Epithelial cell of proximal tubule (primary cell): ENCODE data around the gene EGFL6. TPM values are rescaled to one million over a fixed set of nuclear protein-coding genes. Genes with fewer than 3 reads are reported as not detected.

Experiments
- DNase-seq: peaks from one replicate; pipeline ENCODE4 v3.0.0-alpha.2; 2011; ENCODE audit warnings: low read depth
- H3K4me3 ChIP-seq: 2 replicates; pipeline ENCODE4 v1.5.1; 2011; ENCODE audit warnings: low read depth, mild to moderate bottlenecking, low read length
- total RNA-seq: library from RNA; depleted of rRNA; stranded (reverse); fragments of >200 nt; gene quantifications from 2 replicates; pipeline ENCODE4 v1.2.3, GENCODE V29; 2015
- TF ChIP-seq, protein P1 (sequence below): conservative IDR thresholded peaks from 2 replicates; pipeline ENCODE4 v1.5.1; 2012; ENCODE audit warnings: low read depth, mild to moderate bottlenecking, low read length

EGFL6 gene
- total RNA-seq, 1 donor from 2014 or later, result not detected

DNA sequence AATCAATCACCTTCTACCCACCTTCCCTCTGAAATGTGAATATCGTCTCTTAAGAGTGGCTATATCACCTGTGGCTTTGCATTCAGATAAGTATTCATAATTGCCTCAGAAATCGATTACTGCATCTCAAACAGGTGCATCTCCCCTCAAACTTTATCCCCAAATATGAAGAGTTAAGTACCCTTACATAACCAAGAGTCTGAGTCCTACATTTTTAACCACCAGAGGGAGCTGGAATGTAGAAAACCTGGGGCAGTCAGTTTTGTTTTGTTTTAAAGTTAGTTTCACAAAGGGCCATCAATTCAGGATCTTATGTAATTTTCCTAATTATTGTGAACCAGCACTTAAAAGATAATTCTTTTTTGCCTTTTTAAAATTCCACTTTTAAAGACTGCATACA, 89.2 kb downstream of the EGFL6 start:
- TF ChIP-seq, protein P1, sequence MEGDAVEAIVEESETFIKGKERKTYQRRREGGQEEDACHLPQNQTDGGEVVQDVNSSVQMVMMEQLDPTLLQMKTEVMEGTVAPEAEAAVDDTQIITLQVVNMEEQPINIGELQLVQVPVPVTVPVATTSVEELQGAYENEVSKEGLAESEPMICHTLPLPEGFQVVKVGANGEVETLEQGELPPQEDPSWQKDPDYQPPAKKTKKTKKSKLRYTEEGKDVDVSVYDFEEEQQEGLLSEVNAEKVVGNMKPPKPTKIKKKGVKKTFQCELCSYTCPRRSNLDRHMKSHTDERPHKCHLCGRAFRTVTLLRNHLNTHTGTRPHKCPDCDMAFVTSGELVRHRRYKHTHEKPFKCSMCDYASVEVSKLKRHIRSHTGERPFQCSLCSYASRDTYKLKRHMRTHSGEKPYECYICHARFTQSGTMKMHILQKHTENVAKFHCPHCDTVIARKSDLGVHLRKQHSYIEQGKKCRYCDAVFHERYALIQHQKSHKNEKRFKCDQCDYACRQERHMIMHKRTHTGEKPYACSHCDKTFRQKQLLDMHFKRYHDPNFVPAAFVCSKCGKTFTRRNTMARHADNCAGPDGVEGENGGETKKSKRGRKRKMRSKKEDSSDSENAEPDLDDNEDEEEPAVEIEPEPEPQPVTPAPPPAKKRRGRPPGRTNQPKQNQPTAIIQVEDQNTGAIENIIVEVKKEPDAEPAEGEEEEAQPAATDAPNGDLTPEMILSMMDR, result peak; percentile 62
- no peak overlapping the region for H3K4me3 ChIP-seq
- no peak for DNase-seq

DNA sequence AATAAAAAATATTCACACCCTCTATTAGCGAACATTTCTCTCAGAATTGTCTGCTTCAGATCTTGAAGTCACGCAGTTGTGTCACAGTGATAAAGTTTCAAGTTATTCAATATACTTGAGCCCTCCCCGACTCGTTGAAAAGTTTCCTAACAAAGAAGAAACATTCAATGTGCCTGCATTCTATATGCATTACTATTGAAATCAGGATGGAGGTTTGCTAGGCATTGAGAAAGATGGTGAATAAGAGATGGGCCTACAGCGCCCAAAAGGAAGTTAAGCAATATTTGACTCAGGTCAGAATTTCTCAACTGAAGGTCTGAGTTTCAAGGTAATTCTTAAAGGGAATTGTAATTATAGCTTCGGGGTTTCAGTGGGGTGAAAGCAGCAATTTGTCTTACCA, 89.7 kb downstream of the EGFL6 start:
- DNase-seq, result no peak
- no peak overlapping the region for H3K4me3 ChIP-seq
- TF ChIP-seq, protein P1, result no peak

DNA sequence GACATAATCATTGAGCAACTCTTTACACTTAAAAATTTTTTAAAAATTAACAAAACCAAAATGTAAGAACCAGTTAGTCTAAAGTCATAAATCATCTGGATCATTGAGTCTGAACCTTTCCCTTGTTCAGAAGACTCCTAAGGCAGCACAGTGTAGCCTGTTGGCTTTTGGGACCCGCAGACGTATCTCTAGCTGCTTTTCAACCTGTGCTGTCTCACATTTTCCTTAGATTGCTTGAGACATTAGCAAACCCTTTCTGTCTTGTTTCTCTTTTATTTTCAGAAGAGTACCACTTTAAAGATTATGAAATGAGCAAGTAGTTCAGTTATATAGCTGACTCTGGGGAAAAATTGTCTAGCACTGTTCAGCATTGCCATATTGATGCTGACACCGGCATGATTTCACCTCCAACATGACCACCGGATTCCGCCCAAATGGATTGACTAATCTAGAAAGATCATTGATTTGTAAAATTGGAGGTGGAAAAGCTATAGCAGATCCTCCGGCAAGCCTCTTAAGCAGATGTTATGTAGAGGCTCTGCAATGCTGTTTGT, 92.4 kb downstream of the EGFL6 start:
- TF ChIP-seq, protein P1, result no peak
- DNase-seq, result no peak
- H3K4me3 ChIP-seq, result no peak overlapping the region

DNA sequence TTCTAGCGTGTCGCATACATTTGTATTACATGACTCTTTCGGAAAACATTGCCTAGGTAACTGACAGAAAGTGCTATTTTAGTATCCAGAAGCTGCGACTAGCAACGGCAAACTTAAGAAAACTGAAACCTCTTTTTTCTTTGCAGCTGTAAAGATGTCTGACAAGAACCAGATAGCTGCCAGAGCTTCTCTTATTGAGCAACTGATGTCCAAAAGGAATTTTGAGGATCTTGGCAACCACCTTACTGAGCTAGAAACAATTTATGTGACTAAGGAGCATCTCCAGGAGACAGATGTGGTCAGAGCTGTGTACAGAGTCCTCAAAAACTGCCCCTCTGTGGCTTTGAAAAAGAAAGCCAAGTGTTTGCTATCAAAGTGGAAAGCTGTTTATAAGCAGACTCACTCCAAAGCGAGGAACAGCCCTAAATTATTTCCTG, 93.0 kb downstream of the EGFL6 start:
- no peak overlapping the region for H3K4me3 ChIP-seq
- TF ChIP-seq, protein P1, result no peak
- no peak for DNase-seq

DNA sequence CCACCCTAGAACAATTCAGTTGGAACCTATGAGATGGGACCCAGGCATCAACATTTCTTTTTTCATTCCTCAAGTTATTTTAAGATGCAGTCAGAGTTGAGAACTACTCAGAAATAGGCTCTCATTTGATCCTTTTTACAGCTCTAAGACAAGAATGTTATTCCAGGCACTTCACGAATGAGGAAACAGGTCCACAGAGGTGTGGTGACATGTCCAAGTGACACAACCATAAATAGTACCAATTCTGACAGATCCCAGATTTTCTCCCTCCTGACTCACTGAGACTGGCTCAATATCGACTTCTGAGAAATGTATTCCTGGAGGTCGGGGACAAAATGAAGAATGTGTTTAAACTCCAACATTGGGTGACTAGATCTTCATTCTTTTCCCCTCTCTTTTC, 94.6 kb downstream of the EGFL6 start:
- no peak overlapping the region for H3K4me3 ChIP-seq
- TF ChIP-seq, protein P1, result no peak
- no peak for DNase-seq

DNA sequence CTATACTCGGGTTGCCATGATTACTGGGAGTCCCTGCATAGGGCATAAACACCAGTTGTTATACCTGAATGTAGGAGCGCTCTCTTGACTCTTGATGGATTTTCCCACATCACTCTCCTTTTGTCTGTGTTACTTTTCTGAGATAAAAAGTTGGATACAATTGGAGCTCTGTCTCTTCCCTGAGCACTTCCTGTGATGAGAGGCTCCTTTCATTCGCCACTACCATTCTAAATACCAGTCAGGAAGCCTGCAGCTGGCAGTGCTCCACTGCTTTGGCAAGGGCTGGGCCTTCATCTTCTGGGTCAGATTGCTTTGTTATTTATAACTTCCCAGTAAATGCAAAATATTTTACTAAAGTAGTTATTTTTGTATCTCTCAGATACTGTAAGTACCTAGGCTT, 97.4 kb downstream of the EGFL6 start:
- DNase-seq, result no peak
- H3K4me3 ChIP-seq, result no peak overlapping the region
- TF ChIP-seq, protein P1, result no peak

DNA sequence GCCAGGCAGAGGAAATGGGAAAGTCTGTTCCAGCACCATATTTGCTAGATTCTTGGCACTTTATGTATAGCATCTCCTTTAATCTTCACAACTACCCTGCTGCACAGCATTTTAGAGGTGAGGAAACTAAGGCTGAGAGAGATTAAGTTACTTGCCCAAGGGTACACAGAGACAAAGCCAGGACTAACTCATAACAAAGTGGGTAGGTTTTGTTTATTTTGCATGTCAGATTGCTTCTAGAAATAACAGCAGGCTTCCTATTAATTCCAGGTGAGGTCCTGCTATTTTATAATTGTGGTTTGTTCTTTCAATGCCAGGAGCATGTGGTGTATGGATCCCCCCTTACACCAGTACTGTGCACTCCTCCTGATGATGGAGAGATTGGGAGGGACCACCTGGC, 98.5 kb downstream of the EGFL6 start:
- DNase-seq, result no peak
- no peak overlapping the region for H3K4me3 ChIP-seq
- TF ChIP-seq, protein P1, result no peak
